Urinary bladder (tissue), 4 donors: Measurements from ENCODE around the gene RGS6. TPM values are rescaled to one million over a fixed set of nuclear protein-coding genes. Genes with fewer than 3 reads are reported as not detected.

Source experiments
- DNase-seq: peaks from one replicate; pipeline ENCODE4 v3.0.0-alpha.2; 2015; ENCODE audit errors: extremely low spot score
- H3K27ac ChIP-seq: one replicate; pipeline ENCODE4 v1.5.1; 2013; ENCODE audit warnings: low read depth, mild to moderate bottlenecking, moderate library complexity
- H3K36me3 ChIP-seq: one replicate; pipeline ENCODE4 v1.6.1; 2013; ENCODE audit warnings: mild to moderate bottlenecking, moderate library complexity; ENCODE audit not compliant: insufficient read depth
- H3K4me1 ChIP-seq: one replicate; pipeline ENCODE4 v1.6.1; 2013; ENCODE audit warnings: mild to moderate bottlenecking, moderate library complexity; ENCODE audit not compliant: insufficient read depth
- H3K4me3 ChIP-seq: one replicate; pipeline ENCODE4 v1.5.1; 2013; ENCODE audit warnings: low read depth, low read length
- WGBS: extraction: QIAGEN DNeasy Blood & Tissue Kit; methylation state at CpG from one replicate; pipeline ENCODE4 v1.1.7; 2013; 5-methylcytosine and 5-hydroxymethylcytosine counted together
- polyA plus RNA-seq: library from polyadenylated mRNA; stranded (reverse); fragments of 200-250 nt; gene quantifications from one replicate; pipeline ENCODE4 v1.2.3, GENCODE V29; 2013
- total RNA-seq: library from RNA; depleted of rRNA; stranded (reverse); fragments of >200 nt; gene quantifications from one replicate; pipeline ENCODE4 v1.2.3, GENCODE V29; 2014
- donor health status: healthy with polysubstance abuse.
- donor health status: healthy.

RGS6 gene
- total and polyA plus RNA-seq, 2 donors, result 0.65 to 3.3 TPM

DNA sequence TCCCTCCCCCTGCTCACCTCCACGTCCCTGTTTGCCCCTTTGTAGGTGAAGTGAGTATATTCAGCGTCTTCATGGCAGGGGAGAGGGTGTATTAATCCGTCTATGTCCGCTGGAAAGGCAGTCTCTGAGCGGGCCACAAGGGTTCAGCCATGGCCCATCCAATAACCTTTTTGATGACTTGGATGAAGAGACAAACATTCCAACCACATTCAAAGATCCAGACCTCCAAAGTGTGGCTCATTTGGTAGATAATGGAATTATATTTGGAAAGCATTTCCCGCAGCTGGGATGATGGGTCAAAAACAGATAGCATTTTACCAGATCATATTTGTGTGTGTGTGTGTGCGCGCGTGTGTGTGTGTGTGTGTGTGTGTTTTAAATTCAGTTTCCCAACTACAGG, 615.8 kb downstream of the RGS6 start:
- H3K36me3 ChIP-seq, result no peaks in the 10 kb centered on the region
- DNase-seq, result no peak
- no peak overlapping the region for H3K27ac ChIP-seq
- H3K4me1 ChIP-seq, result no peaks in the 10 kb centered on the region
- H3K4me3 ChIP-seq, result no peak overlapping the region
- 87% methylated on average over 9 of the region's 9 CpGs for WGBS

DNA sequence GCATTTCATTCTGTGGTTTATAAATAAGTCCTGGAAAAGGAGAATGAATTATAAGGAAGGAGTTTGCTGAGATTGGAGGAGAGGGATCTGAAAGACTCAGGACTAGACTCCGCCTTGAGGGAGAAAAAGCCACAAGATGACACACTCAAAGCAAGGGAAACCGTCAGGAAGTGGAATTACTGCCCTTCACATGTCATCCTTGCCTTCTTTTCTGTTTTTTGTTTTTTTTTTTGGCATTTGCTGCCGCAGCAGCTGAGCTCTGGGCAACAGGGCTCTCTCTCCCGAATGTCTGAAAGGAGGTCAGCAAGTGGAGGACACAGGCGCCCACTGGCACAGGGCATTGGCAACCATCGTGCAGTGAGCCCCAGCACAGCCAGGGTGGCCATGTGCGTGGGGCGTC, 616.8 kb downstream of the RGS6 start:
- 81% methylated on average over 8 of the region's 8 CpGs for WGBS
- no peak overlapping the region for H3K4me3 ChIP-seq
- no peak for DNase-seq
- no peak overlapping the region for H3K27ac ChIP-seq
- H3K36me3 ChIP-seq, result no peaks in the 10 kb centered on the region
- H3K4me1 ChIP-seq, result no peaks in the 10 kb centered on the region

DNA sequence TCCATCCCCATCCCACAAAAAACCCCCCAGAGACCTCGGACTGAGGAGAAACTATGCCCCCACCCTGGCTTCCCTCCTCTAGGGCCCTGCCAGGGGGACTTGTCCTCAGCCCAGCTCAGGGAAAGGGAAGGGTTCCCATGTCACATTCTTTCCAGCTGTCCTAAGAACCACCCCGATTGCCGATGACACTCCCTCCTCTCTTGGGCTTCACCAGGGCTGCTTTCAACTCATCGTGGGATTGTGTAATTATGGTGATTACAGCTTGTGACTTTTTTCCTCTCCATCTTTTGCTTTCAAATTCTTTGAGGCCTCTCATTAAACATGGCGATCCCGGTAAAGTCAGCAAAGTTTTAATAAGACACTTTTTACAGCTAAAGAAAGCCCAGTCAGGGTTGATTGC, 617.6 kb downstream of the RGS6 start:
- 77% methylated on average over 6 of the region's 6 CpGs for WGBS
- Histone ChIP-seq H3K36me3 (no peaks in the 10 kb centered on the region), H3K4me3 (no peak overlapping the region), H3K4me1 (no peaks in the 10 kb centered on the region), H3K27ac (no peak overlapping the region)
- no peak for DNase-seq

DNA sequence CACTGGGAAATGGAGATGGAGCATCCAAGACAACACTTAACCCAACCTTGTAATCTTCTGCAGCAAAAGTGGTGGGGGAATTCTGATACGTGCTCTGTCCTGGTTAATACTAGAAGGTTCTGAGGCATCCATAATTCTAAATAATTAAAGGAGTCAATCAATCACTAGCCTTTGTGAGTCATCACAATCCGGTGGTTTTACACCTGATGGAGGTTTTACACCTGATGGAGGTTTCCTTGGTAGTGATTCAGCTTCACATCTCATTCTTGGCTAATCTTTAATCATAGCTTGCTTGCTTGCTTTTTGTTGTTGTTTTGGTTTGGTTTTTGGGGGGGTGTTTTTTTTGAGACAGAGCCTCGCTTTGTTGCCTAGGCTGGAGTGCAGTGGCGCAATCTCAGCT, 618.3 kb downstream of the RGS6 start:
- no peaks in the 10 kb centered on the region for H3K4me1 ChIP-seq
- no peak overlapping the region for H3K27ac ChIP-seq
- DNase-seq, result no peak
- H3K4me3 ChIP-seq, result no peak overlapping the region
- H3K36me3 ChIP-seq, result no peaks in the 10 kb centered on the region
- 92% methylated on average over 4 of the region's 4 CpGs for WGBS

DNA sequence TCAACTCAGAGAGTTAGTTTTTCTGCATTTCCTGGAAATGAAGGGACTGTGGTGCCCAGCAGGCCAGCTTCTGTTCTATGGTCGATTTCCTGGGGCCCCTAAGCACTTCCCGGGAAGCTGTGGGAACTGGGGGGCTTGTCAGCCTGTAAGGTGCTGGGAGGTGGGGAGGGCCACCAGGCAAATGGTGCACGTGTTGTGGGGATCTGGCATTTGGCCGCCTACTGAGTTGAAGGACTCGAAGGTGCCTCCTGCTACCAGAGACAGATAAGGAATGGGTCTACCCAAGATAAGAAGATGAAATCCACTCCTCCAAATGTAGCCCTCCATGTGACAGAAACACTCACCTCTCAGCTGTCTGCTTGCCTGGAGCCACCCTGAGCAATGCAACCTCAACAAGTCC, 620.0 kb downstream of the RGS6 start:
- no peak overlapping the region for H3K27ac ChIP-seq
- no peak overlapping the region for H3K4me3 ChIP-seq
- no peaks in the 10 kb centered on the region for H3K36me3 ChIP-seq
- no peak for DNase-seq
- WGBS, result 56% methylated on average over 5 of the region's 5 CpGs
- no peaks in the 10 kb centered on the region for H3K4me1 ChIP-seq

DNA sequence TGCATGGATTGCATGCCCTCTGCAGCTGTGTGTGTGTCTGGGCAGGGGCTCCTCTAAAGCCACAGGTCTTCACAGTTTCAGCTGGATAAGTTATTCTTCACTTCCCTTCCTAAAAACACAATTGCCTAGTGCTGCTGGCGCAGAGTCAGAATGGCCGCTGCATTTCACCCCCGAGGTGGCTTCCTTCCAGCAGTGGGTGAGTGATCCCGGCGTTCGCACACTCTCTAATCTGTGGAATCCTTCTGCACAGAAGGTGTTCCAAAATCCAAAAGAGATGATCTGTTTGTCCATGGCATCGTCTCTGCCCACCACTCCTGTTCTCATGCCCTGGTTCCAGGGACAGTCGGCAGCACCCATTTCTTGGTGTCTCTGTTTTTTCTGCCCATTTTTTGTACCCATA, 620.9 kb downstream of the RGS6 start:
- Histone ChIP-seq H3K36me3 (no peaks in the 10 kb centered on the region), H3K27ac (no peak overlapping the region), H3K4me1 (no peaks in the 10 kb centered on the region), H3K4me3 (no peak overlapping the region)
- no peak for DNase-seq
- 40% methylated on average over 8 of the region's 8 CpGs for WGBS

DNA sequence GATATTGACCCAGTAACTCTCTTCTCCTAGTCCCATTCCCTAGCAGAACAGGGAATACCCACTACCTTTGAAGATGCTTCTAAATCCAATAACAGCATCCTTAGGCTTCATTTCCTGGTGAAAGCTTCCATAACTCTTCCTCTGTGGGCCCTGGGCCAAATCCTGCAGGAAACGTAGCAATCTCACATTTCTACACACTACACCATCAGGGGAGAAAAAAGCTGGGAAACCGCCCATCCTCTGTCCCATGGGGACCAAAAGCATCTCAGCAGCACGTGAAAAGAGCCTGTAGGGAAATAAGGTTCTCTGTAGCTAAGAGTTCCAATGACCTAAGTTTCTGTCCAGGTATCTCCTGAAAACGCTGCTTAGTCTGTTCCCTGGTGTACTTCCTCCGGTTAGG, 621.4 kb downstream of the RGS6 start:
- Histone ChIP-seq H3K4me3 (no peak overlapping the region), H3K27ac (no peak overlapping the region), H3K4me1 (no peaks in the 10 kb centered on the region), H3K36me3 (no peaks in the 10 kb centered on the region)
- DNase-seq, result no peak
- WGBS, result 49% methylated on average over 5 of the region's 5 CpGs

DNA sequence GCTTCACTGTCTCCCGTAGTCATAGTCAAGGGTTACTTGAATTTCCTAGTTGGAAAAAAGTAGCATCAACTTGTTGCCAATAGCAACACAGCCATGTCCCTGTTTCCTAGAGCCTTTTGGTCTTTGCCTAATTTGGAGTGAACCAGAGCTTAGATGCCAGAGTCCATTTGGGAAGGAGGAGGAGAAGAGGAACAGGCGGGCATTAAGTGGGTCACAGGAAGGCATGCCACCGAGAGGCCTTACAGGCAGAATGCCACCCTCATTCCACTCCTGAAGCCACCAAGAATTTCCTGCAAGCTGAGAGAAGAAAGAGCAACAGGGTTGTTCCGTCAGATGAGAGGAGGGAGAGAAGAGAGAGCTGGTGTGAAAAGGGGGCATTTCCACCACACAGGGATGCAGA, 622.2 kb downstream of the RGS6 start:
- DNase-seq, result no peak
- Histone ChIP-seq H3K4me3 (no peak overlapping the region), H3K36me3 (no peaks in the 10 kb centered on the region), H3K4me1 (no peaks in the 10 kb centered on the region), H3K27ac (no peak overlapping the region)
- WGBS, result 72% methylated on average over 4 of the region's 4 CpGs

DNA sequence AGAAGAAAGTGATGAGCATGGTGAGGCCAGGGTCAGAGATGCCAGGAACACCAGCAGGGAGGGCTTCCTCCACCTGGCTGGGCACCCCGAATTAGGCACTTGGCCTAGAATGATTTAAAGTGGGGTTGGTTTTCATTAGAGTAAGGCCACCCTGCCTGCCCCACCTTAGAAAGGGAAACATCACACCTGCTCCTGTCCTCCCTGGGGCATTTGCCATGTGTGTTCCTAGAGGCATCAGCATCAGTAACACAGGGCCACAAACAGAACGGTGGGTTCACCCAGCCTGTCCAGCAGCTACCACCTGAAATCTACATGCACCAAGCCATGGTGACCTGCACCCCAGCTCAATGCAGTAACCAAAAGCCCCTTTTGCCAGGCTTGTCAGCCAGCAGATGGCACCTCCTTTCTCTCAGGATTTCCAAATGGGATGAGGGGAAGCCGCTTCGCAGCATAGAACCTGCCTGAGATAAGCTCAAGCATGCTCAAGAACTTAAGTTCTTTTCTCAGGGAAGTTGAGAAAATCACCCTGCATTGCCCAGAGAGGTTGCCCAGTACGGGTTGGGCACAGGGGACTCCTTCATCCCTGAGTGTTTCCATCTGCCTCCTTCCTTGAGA, 622.9 kb downstream of the RGS6 start:
- H3K36me3 ChIP-seq, result no peaks in the 10 kb centered on the region
- no peak overlapping the region for H3K4me3 ChIP-seq
- no peak overlapping the region for H3K27ac ChIP-seq
- WGBS, result 82% methylated on average over 5 of the region's 5 CpGs
- DNase-seq, result no peak
- no peaks in the 10 kb centered on the region for H3K4me1 ChIP-seq

DNA sequence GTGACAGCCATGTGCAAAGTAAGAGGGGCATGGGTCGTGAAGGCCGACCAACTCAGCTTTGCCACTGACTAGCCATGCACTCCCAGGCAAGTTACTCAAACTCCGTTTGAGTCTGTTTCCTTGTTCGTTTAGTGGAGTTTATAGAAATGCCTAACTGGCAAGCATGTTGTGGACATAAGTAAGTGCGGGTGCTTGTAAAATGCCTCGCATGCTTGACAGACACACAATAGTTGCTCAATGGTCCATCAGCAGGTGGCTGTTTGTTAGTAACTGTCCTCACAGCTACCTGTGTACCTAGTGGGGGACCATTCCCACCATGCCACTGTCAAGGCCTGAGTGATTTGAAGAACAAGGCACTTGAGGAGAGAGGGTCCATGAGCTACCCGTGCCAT, 623.4 kb downstream of the RGS6 start:
- no peak for DNase-seq
- 86% methylated on average over 7 of the region's 7 CpGs for WGBS
- Histone ChIP-seq H3K4me1 (no peaks in the 10 kb centered on the region), H3K27ac (no peak overlapping the region), H3K36me3 (no peaks in the 10 kb centered on the region), H3K4me3 (no peak overlapping the region)

DNA sequence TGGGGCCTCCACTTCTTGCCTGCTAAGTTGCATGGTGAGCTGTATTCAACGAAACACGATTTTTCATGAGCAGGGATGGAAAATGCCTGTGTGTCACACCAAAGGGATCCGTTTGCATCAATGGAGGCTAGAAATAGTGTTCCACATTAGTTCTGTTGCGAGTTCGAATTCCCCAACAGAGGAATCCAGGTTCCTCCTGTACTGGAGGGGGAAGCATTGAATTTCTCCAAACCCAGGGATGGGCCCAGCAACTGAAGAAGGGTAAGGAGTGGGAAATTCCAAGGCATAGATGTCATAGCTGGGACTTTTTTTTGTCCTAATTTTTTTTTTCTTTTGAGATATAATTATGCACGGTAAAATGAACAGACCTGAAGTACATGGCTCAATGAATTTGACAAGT, 625.4 kb downstream of the RGS6 start:
- no peak for DNase-seq
- no peak overlapping the region for H3K4me3 ChIP-seq
- WGBS, result 95% methylated on average over 6 of the region's 6 CpGs
- no peak overlapping the region for H3K27ac ChIP-seq
- no peaks in the 10 kb centered on the region for H3K4me1 ChIP-seq
- H3K36me3 ChIP-seq, result no peaks in the 10 kb centered on the region

DNA sequence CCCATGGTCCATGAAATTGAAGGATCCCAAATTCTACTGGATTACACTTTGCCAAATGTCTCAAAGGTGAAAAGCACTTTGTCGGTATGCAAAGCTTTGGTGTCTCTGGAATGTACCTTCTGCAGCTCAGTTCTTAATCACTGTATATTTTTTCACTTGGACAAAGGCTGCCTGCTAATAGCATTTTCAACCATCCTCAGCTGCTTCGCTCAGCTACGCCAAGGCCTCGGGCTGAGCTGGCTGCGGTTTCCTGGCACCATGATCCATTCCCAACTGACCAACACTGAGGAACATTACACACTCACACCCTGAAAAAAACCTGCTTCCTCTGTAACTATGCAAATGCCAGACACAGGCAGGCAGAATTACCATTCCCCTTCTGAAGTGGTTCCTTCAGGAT, 626.5 kb downstream of the RGS6 start:
- Histone ChIP-seq H3K36me3 (no peaks in the 10 kb centered on the region), H3K4me1 (no peaks in the 10 kb centered on the region), H3K27ac (no peak overlapping the region), H3K4me3 (no peak overlapping the region)
- WGBS, result 75% methylated on average over 5 of the region's 5 CpGs
- DNase-seq, result no peak

DNA sequence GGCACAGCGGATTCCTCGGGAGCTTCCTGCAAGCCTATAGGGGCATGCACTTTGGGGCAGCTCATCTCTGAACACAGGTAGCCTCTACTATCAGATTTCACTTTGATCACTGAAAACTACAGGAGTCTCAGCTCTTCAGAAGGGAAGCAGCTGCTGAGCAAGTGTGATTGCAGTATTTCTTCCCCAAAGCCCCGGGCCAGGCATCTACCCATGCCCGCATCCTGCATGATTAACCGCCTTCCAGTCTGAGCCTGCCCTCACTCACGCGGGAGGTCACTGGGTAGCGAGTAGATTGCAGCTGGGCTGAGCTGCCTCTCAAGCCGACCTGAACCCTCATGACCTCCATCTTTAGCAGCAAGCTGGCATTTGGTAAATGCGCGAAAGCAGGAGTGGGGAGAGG, 627.0 kb downstream of the RGS6 start:
- no peak for DNase-seq
- H3K4me1 ChIP-seq, result no peaks in the 10 kb centered on the region
- no peak overlapping the region for H3K4me3 ChIP-seq
- H3K36me3 ChIP-seq, result no peaks in the 10 kb centered on the region
- 56% methylated on average over 11 of the region's 11 CpGs for WGBS
- H3K27ac ChIP-seq, result no peak overlapping the region

DNA sequence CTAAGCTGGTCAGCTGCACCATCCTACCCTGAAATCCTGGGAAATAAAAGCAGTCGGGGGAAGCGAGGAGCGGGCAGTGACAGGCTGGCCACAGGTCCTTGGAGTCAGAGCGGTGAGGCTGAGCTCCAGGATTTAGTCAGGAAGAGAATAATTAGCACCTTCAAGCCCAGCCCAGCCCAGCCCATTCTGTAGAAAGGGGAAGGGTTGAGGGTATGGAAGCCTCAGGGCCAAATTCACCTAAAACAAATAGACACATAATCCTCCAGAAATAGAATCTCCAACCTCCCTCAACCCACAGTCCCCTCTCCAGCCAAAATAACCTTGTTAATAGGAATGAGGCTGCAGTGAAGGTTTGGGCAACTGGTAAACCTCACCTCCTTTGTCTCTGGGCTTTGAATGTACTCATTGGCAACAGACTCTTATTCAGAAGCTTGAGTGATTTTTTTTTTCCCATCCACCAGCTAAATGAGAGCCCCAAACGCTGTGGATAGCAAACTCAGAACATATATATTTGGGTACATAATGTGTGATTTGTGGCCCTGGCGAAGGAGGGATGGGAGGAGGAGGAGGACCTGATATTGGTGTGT, 627.5 kb downstream of the RGS6 start:
- WGBS, result 84% methylated on average over 6 of the region's 6 CpGs
- DNase-seq, result no peak
- H3K36me3 ChIP-seq, result no peaks in the 10 kb centered on the region
- H3K4me3 ChIP-seq, result no peak overlapping the region
- no peaks in the 10 kb centered on the region for H3K4me1 ChIP-seq
- no peak overlapping the region for H3K27ac ChIP-seq

DNA sequence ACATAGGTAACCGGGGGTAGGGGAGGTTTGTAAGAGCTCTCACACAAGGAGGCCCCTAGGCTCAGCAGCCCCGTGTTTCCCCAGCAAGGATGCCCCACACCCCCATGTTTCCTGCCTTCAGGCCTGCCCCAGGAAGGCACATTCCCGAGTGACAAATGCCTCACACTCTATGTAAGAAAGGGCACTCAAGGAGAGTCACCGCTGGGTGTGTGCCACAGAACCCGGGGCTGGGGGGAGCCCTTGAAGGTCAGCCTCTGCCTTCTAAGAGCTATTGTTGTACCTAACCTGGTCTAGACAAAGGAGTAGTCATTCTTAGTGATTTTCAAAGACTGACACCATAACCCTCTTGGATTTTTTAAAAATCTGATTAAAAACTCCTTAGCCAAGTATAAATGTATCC, 628.1 kb downstream of the RGS6 start:
- no peak overlapping the region for H3K27ac ChIP-seq
- H3K4me3 ChIP-seq, result no peak overlapping the region
- H3K4me1 ChIP-seq, result no peaks in the 10 kb centered on the region
- no peak for DNase-seq
- 68% methylated on average over 5 of the region's 5 CpGs for WGBS
- no peaks in the 10 kb centered on the region for H3K36me3 ChIP-seq
